IPS-15b (cell line): ENCODE measurements around the gene FLT3.
"Not testable (repeated sequence)": the region's sequence is repeated elsewhere in the genome, so short reads cannot be mapped to it uniquely, and the experiment has no call there.

ENCODE experiments used
- H3K27me3 ChIP-seq: one replicate; pipeline ENCODE4 v1.6.1; 2013; ENCODE audit warnings: low read length; ENCODE audit not compliant: control insufficient read depth, insufficient read depth
- H3K36me3 ChIP-seq: one replicate; pipeline ENCODE4 v1.6.1; 2013; ENCODE audit warnings: low read length; ENCODE audit not compliant: control insufficient read depth, insufficient read depth
- H3K4me1 ChIP-seq: one replicate; pipeline ENCODE4 v1.6.1; 2013; ENCODE audit warnings: mild to moderate bottlenecking, low read length; ENCODE audit not compliant: control insufficient read depth, insufficient read depth
- H3K4me3 ChIP-seq: one replicate; pipeline ENCODE4 v1.5.1; 2013; ENCODE audit warnings: low read depth, low read length
- H3K9ac ChIP-seq: one replicate; pipeline ENCODE4 v1.6.1; 2013; ENCODE audit warnings: low read depth, mild to moderate bottlenecking, low read length
- H3K9me3 ChIP-seq: one replicate; pipeline ENCODE4 v1.6.1; 2013; ENCODE audit warnings: mild to moderate bottlenecking, low read length; ENCODE audit not compliant: control insufficient read depth, insufficient read depth

FLT3 gene

DNA sequence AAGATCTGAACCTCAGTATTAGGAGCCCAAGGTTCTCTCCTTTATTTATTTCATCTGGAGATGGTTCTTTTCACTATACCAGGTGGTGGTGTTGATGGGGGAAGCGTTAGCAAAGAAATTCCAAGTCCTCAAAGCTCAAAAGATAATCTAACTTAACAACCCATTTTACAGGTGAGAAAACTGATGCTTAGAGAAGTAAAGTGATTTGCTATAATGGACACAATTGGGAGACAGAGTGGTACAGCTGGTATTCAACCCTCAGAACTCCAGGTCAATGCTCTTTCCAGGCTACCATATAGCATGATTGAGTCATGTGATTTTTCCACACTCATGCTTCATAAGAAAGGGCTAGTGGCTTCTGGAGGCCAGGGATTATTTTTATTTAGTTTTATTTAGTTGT lies 86.9 kb downstream of the FLT3 start:
- Histone ChIP-seq H3K4me1 (peaks cover 5% of the 10 kb centered on the region), H3K36me3 (no peaks in the 10 kb centered on the region), H3K9ac (no peak overlapping the region), H3K4me3 (no peak overlapping the region), H3K27me3 (no peaks in the 10 kb centered on the region), H3K9me3 (no peaks in the 10 kb centered on the region)

- Histone ChIP-seq H3K4me3 (no peak overlapping the region), H3K4me1 (peaks cover 5% of the 10 kb centered on the region), H3K9ac (no peak overlapping the region)
These were observed 87.5 kb downstream of the FLT3 start for GRCh38 chr13:28012896-28013295.

DNA sequence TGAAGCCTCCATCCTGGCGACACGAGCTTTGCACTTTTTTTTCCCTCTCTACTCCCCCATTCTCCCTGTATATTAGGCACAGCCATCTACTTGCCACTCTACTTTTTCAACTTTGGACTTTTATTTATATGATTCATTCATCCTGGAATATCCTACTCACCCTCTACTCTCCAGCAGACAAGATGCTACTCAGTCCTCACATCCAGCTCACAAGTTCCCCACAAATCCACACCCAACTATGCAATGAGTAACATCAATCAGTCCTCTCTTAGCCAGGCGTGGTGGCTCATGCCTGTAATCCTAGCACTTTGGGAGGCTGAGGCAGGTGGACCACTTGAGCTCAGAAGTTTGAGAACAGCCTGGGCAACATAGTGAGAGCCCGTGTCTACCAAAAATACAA lies 88.0 kb downstream of the FLT3 start:
- peaks cover 5% of the 10 kb centered on the region for H3K4me1 ChIP-seq
- no peaks in the 10 kb centered on the region for H3K9me3 ChIP-seq
- H3K4me3 ChIP-seq: no peak overlapping the region
- H3K27me3 ChIP-seq: no peaks in the 10 kb centered on the region
- no peaks in the 10 kb centered on the region for H3K36me3 ChIP-seq
- H3K9ac ChIP-seq: no peak overlapping the region

More at GRCh38 chr13:28012896-28013295, 87.5 kb downstream of the FLT3 start:
- H3K27me3 ChIP-seq: no peaks in the 10 kb centered on the region
- H3K9me3 ChIP-seq: no peaks in the 10 kb centered on the region
- no peaks in the 10 kb centered on the region for H3K36me3 ChIP-seq

DNA sequence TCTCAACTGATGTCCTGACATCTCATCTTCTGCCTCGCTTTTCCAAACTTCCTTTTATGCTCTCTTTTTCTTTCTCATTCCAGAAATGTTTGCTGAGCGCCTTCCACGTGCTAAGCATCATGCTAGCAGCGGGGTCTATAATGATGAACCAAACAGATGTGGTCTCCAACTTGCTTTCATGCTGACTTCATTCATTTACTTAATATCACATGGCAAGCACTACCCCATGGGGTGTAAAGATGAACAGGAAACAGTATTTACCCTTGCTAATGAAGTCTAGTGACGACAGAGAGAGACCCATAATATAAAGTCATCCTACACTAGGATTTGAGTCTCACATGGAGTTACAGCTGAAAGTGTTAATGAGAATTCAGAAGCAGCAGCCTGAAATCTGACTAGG lies 90.3 kb downstream of the FLT3 start:
- Histone ChIP-seq H3K36me3 (no peaks in the 10 kb centered on the region), H3K4me1 (peaks cover 5% of the 10 kb centered on the region), H3K9ac (no peak overlapping the region), H3K4me3 (no peak overlapping the region), H3K9me3 (no peaks in the 10 kb centered on the region), H3K27me3 (no peaks in the 10 kb centered on the region)

DNA sequence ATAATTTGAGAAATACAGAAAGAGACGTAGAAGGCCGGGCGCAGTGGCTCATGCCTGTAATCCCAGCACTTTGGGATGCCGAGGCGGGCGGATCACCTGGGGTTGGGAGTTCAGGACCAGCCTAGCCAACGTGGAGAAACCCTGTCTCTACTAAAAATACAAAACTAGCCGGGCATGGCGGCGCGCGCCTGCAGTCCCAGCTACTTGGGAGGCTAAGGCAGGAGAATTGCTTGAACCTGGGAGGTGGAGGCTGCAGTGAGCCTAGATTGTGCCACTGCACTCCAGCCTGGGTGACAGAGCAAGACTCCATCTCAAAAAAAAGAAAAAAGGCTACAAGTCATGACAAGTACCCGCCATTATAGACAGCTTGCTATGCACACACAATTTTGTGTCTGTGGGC lies 95.4 kb downstream of the FLT3 start:
- not testable (repeated sequence) for H3K9me3 ChIP-seq

DNA sequence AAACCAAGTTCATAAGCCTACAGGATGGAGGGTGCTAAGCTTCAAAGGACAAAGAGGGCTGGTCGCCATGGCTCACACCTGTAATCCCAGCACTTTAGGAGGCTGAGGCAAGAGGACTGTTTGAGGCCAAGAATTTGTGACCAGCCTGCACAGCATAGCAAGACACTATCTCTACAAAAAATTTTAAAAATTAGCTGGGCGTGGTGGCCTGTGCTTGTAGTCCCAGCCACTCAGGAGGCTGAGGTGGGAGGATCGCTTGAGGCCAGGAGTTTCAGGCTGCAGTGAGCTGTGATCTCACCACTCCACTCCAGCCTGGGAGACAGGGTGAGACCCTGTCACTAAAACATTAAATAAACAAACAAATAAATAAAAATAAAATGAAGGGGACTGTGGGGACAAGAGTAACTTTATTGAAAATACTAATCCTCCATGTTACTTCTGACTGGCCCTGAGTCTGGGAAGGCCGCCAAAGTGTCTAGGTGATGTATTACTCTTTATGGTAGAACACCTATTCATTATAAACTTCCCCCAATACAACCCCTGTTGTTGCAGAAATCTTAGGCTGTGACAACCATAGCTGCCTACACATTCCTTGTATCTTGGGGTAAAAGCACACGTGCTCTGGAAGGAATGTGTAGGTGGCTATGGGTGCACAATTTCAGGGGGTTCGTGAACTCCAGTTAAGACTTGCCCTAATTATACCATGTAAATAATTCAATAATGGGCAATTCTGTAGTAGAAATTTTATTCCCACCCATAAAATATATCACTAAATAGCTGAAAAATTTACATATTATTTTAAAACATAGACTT lies 97.3 kb downstream of the FLT3 start:
- no peaks in the 10 kb centered on the region for H3K9me3 ChIP-seq
- H3K27me3 ChIP-seq: no peaks in the 10 kb centered on the region
- H3K36me3 ChIP-seq: no peaks in the 10 kb centered on the region
- H3K4me3 ChIP-seq: no peak overlapping the region
- peaks cover 8% of the 10 kb centered on the region for H3K4me1 ChIP-seq
- H3K9ac ChIP-seq: no peak overlapping the region

More for the DNA sequence above, 95.4 kb downstream of the FLT3 start:
- not testable (repeated sequence) for H3K4me3 ChIP-seq, H3K36me3 ChIP-seq, H3K27me3 ChIP-seq, H3K9ac ChIP-seq, H3K4me1 ChIP-seq

GRCh38 chr13:28001837-28002473 lies 98.4 kb downstream of the FLT3 start:
- Histone ChIP-seq H3K4me1 (peaks cover 8% of the 10 kb centered on the region), H3K36me3 (no peaks in the 10 kb centered on the region), H3K9ac (no peak overlapping the region), H3K4me3 (no peak overlapping the region), H3K27me3 (no peaks in the 10 kb centered on the region), H3K9me3 (no peaks in the 10 kb centered on the region)

GRCh38 chr13:28001049-28001448 lies 99.3 kb downstream of the FLT3 start:
- Histone ChIP-seq H3K9me3 (no peaks in the 10 kb centered on the region), H3K27me3 (no peaks in the 10 kb centered on the region), H3K9ac (no peak overlapping the region), H3K4me1 (peaks cover 8% of the 10 kb centered on the region), H3K4me3 (no peak overlapping the region), H3K36me3 (no peaks in the 10 kb centered on the region)

DNA sequence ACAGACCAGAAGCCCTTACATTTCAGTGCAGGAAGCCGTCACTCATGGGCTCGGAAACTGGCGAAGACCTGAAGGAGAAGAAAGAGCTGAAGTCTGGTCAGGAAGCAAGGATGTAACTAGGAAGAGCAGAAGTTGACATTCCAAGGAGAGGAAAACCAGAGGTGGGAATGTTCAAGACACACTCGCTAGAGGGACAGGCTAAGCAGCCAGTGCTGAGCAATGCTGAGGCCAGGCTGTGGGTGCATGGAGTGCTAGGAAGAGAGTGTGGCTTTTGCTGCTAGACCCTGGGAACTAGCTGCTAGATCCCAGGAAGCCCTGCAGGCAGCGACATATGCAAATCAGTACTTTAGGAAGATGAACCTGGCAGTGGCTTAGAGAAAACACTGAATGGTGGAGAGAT lies 99.8 kb downstream of the FLT3 start:
- no peaks in the 10 kb centered on the region for H3K9me3 ChIP-seq
- no peaks in the 10 kb centered on the region for H3K27me3 ChIP-seq
- H3K36me3 ChIP-seq: no peaks in the 10 kb centered on the region
- H3K9ac ChIP-seq: no peak overlapping the region
- peaks cover 8% of the 10 kb centered on the region for H3K4me1 ChIP-seq
- H3K4me3 ChIP-seq: no peak overlapping the region

DNA sequence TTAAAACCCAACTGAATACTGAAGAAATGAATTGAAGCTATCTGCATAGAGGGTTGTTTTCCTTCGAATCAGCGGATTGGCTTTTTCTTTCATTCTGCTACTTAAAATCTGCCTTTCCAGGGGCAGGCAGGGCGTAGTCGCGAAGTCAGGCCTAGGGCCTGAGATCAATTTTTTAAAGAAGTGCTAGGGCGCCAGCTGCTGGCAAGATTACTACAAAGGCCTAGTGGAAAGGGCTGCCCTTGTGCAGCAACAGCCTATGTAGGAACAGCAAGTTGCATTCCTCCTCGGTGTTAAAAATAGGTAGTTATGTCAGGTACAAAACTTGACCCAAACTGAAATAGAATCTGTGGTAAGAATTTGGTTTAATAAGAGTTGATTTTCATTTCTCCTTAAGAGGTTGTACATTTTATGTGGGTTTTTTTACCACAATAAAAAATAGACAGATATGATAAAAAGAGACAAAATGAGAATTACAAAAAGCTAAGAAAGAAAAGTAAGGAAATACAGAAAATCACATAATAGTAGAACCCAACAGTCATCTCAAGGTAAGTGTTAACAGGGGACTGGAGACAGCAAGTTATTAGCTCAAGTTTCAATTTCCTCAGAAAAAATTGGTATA lies 102.4 kb downstream of the FLT3 start:
- H3K36me3 ChIP-seq: no peaks in the 10 kb centered on the region
- H3K4me3 ChIP-seq: no peak overlapping the region
- H3K27me3 ChIP-seq: no peaks in the 10 kb centered on the region
- peaks cover 8% of the 10 kb centered on the region for H3K4me1 ChIP-seq
- H3K9ac ChIP-seq: no peak overlapping the region
- H3K9me3 ChIP-seq: no peaks in the 10 kb centered on the region

DNA sequence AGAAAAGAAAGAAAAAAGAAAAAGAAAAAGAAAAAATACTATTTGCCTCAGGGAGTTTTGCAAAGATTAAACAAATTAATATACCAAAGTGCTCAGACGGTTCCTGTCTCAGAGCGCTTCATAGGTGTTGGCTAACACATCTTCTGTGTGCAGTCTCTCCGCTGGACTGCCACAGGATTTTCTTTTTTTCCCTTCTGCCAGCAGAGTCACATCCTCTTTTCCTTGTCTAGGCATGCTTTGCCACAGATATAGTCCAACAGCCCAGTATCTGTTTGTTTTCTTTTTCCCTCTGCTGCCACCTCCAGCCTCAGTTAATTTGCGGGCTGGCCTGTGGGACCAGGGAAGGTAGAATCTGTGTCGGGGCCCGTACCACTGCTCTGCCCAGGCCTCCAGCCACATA lies 108.5 kb downstream of the FLT3 start:
- no peak overlapping the region for H3K9ac ChIP-seq
- H3K36me3 ChIP-seq: no peaks in the 10 kb centered on the region
- peaks cover 16% of the 10 kb centered on the region for H3K27me3 ChIP-seq
- H3K4me3 ChIP-seq: no peak overlapping the region
- no peaks in the 10 kb centered on the region for H3K9me3 ChIP-seq
- H3K4me1 ChIP-seq: no peaks in the 10 kb centered on the region

DNA sequence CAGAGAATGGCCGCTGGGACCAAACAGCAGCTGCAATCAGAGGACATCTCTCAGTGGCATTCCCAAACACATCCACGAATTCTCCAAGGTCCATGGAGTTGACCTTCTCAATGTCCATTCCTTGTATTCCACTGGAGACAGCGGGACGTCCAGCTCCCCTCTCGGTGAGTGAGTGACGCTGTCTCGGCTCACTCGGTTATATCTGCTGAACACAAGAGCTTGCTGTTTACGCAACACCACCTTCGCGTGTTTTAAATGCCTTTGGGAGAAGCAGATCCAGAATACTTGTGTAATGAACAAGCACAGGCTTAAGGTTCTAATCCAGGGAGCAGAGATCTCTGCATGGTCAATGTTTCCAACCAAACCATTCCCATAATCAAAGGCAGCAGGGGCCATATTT lies 111.9 kb downstream of the FLT3 start, which contains the start of gene URAD:
Gene URAD (minus strand): TSS at position 174 of the 400 bp plus-strand sequence. CDS start 56 bp downstream, at position 118.
- no peaks in the 10 kb centered on the region for H3K36me3 ChIP-seq
- H3K9ac ChIP-seq: no peak within 1 kb of the TSS
- no peak within 1 kb of the TSS for H3K4me3 ChIP-seq
- H3K9me3 ChIP-seq: no peaks in the 10 kb centered on the region
- no peaks in the 10 kb centered on the region for H3K4me1 ChIP-seq
- H3K27me3 ChIP-seq: peaks cover 43% of the 10 kb centered on the region
